IPS-11a (cell line): ENCODE measurements around the gene PIK3C2A.
A peak's percentile ranks its signal among the peaks of the same experiment; 100 is the strongest.

Source experiments
- H3K4me3 ChIP-seq: one replicate; pipeline ENCODE4 v1.5.1; 2013; ENCODE audit warnings: low read depth, low read length, control low read depth

The PIK3C2A gene

DNA sequence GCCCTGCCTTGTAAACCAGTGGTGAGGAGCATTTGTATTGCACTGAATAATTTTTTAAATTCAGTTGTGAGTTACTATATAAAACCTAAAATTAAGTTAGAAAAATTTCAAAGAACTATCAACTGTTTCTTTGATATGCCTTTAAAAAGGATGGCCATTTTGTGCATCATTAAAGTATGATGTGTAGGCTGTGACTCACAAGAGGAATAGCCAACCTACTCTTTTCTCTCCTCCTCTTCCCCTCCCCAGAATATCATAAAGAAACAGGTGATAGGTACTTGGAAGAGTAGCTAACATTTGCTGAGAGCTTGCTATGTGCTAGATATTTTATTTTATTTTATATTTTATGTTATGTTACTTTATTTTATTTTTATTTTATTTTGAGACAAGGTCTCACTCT lies 10.6 kb upstream of the PIK3C2A start:
- H3K4me3 ChIP-seq = no peak overlapping the region

- H3K4me3 ChIP-seq = no peak overlapping the region
Observed at GRCh38 chr11:17217401-17217800, 9.6 kb upstream of the PIK3C2A start.

- H3K4me3 ChIP-seq = no peak overlapping the region
Observed at GRCh38 chr11:17214338-17214737, 6.6 kb upstream of the PIK3C2A start.

DNA sequence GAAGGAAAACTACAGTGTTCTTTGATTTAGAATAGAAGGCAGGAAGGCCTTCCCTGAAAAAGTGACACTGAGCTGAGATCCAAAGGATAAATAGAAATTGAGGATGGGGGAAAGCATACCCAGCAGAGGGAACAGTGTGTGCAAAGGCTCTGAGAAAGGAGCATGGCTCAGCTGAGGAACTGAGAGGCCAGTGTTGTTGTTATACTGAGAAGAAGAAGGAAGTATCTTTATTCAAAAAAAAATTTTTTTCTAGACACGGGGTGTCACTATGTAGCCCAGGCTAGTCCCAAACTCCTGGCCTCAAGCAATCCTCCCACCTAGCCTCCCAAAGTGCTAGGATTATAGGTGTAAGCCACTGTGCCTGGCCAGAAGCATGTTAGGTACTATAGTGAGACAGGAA lies 3.5 kb upstream of the PIK3C2A start:
- H3K4me3 ChIP-seq = no peak overlapping the region

DNA sequence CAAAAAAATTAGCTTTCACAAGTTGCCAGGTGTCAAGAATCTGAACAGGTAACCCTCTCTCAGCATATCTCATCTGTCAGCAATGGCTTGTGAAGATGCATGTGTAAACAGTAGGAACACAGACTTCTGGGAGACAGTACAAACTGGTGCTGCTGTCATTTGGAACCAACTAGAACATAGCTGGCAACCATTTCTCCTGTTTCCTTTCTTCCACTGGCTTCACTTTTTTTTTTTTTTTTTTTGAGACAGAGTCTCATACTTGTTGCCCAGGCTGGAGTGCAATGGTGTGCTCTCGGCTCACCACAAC lies 2.1 kb upstream of the PIK3C2A start:
- H3K4me3 ChIP-seq = no peak overlapping the region

DNA sequence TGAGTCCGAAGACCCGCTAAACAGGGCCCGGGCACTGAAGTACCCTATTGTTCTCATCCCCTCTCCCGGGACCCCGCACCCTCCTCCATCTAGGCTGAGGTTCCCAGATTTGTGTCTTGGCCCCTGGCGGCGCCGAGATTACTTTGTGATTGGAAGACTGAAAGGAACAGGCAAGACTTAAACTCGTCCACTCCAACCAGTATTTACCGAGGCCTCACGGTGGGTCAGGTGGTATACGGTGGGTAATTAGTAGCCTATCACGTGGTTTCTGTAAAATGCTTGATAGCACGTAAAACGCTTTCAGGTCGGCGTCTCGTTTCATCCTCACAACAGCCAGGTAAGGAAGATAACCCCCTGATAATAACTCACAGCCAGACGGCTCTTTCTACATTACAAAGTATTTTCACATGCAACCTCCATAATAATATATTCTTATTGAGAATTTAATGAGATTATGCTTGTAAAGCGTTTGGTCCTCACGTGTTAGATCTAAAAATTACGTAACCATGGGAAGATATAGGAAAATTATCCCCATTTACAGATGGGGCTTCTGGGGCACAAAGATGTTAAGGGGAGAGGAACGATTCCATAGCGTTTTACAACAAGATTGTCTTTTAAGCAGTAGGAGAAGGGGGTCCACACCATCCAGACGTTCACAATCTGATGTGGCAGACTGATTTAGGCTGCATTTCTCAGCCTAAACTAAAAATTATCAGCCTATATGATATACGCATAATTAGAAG lies 642 bp upstream of the PIK3C2A start:
- H3K4me3 ChIP-seq = peak overlapping the region; percentile 88

DNA sequence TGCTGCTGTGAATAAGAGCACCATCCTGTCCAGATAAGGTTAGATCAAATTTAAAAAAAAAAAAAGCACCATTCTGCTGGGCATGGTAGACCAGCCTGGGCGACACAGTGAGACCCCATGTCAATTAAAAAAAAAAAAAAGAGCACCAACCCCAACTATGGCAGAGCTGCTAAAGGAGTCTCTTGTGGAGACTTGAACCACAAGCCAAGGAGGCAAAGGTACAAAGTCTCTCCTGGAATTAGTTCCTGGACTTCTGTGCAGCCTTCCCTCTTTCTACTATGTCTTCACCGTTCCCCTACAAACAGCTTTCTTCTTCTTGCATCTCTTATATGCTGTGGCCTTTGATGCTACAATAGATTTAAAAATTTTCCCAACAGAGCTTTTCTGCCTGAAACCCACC lies 1.3 kb downstream of the PIK3C2A start:
- peak overlapping the region; percentile 88 for H3K4me3 ChIP-seq

- no peak overlapping the region for H3K4me3 ChIP-seq
Observed at GRCh38 chr11:17197431-17197898, 10.3 kb downstream of the PIK3C2A start.

DNA sequence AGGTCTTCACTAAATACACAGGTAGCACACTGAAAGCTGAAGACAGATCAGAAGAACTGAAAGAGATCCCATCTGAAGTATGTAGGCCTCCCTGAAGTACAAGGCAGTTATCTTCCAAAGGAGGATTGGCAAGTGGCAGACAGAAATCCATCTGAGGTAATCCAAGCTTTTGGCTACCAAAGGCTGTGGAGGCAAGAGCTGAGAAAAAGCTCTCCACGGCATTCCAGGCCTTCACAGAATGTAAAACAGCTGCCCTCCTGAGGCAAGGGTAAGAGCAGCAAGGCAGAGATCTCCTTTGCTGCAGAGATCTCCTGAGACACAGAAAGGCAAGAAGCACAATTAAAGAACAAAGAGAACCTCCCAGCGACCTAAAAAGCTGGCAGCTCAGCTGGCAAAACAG lies 19.1 kb downstream of the PIK3C2A start:
- no peak overlapping the region for H3K4me3 ChIP-seq

DNA sequence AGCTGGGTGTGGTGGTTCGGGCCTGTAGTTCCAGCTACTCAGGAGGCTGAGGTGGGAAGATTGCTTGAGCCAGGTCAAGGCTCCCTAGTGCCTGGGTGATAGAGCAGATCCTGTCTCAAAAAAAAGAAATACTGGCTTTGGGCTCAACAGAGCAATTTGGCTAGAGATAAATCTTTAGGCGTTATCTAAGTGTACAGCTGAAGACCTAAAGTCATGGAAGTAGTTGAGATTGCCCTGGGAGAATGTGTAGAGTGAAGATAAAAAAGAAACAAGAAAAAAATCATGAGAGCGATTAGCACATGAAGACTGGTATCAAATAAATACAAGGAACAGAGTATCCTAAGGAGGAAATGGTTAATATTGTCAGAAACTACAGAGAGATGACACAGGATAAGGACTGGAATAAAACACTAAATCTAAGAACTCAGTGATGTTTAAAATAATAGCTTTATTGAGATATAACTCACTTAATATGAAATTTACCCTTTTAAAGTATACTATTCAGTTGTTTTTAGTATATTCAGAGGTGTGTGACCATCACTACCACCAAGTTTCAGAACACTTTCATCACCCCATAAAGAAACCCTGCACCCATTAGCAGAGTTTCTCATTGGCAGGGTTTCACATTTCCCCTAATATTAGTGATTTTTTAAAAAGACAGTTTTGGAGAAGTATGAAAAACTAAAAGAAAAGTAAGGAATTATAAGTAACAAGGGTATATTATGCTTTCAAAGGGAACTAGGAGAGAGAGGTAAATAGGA lies 20.7 kb downstream of the PIK3C2A start:
- no peak overlapping the region for H3K4me3 ChIP-seq

- no peak overlapping the region for H3K4me3 ChIP-seq
Observed at GRCh38 chr11:17185938-17186337, 21.8 kb downstream of the PIK3C2A start.

- no peak overlapping the region for H3K4me3 ChIP-seq
Observed at GRCh38 chr11:17184882-17185587, 22.8 kb downstream of the PIK3C2A start.

GRCh38 chr11:17183836-17184235 lies 23.9 kb downstream of the PIK3C2A start:
- H3K4me3 ChIP-seq = no peak overlapping the region

- no peak overlapping the region for H3K4me3 ChIP-seq
Observed at GRCh38 chr11:17179970-17180369, 27.8 kb downstream of the PIK3C2A start.

DNA sequence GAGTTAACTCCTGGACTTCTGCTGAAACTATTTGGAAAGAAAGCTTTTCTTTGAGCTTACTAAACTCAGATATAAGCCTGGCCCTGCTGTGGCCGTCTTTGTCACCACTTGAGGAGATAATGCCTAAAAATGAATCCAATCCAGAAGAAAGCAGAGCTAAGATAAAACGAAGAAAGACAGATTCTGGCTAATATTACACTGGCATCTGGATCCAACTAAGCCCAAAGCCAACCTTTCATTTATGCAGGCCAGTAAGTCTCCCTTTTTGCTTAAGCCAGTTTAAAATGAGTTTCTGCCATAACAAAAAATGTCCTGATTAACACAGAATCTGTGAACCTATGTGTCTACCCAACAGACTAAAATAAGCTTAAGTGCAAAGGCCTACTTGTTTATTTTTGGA lies 34.5 kb downstream of the PIK3C2A start:
- no peak overlapping the region for H3K4me3 ChIP-seq

- H3K4me3 ChIP-seq = no peak overlapping the region
Observed at GRCh38 chr11:17171916-17172315, 35.9 kb downstream of the PIK3C2A start.

GRCh38 chr11:17171343-17171742 lies 36.4 kb downstream of the PIK3C2A start:
- no peak overlapping the region for H3K4me3 ChIP-seq

DNA sequence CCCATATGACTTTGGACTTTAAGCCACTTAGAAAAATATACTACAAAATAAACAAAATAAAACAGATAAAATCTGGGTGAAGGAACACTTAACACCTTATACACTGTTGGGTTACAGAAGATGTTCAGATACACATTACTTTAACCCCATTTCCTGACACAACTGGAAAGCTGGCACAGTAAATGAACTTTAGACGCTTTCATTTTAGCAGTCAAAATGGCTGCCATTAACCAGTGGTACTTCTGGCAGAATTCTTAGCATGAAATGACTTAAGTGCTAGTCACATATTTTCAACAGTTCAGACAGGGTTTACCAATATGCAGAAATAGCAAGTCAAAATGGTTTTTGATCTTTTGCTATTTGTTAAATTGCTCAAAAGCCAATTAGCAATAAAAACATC lies 37.9 kb downstream of the PIK3C2A start:
- no peak overlapping the region for H3K4me3 ChIP-seq

DNA sequence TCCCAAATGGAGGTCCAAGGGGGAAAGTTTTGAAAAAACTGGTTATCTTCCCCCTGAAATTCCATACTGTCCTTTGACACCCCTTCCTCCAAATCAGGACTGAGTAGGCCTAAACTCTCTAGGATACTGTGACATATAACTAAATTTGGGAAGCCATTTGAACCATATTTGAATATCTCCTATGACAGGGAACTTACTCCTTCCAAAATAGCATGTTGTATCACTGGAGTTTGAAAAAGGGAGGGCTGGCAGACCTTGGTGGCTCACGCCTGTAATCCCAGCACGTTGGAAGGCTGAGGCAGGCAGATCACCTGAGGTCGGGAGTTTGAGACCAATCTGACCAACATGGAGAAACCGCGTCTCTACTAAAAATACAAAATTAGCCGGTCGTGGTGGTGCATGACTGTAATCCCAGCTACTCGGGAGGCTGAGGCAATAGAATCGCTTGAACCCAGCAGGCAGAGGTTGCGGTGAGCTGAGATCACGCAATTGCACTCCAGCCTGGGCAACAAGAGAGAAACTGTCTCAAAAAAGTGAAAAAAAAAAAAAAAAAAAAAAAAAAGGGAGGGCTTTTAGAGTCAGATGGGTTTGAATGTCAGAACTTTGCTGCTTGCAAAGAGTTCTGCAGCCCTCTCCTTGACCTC lies 42.4 kb downstream of the PIK3C2A start:
- no peak overlapping the region for H3K4me3 ChIP-seq

GRCh38 chr11:17164361-17165246 lies 43.2 kb downstream of the PIK3C2A start:
- H3K4me3 ChIP-seq = no peak overlapping the region
